ENCODE measurements around the gene PSMB4. TPM values are rescaled to one million over a fixed set of nuclear protein-coding genes. Genes with fewer than 3 reads are reported as not detected.

The PSMB4 gene
- total RNA-seq, 2 experiments from 2014 or later = 316 to 324 TPM

GRCh38 chr1:151369302-151369610 lies 30.1 kb upstream of the PSMB4 start:
- H3K27ac ChIP-seq (ENCODE audit: low read depth in 1 of 2, low read length in 2 of 2) = no peak overlapping the region

GRCh38 chr1:151369621-151370048 lies 29.7 kb upstream of the PSMB4 start:
- Histone ChIP-seq H3K27me3 (ENCODE audit: control insufficient read depth in 1 of 2, insufficient read depth in 2 of 2, low read length in 2 of 2) (no peaks in the 10 kb centered on the region), H3K4me3 (ENCODE audit: low read length) (no peak overlapping the region), H3K27ac (ENCODE audit: low read depth in 1 of 2, low read length in 2 of 2) (no peak overlapping the region), H3K36me3 (ENCODE audit: insufficient read depth, low read length) (no peaks in the 10 kb centered on the region), H3K9me3 (ENCODE audit: control insufficient read depth in 1 of 2, insufficient read depth in 1 of 2, low read length in 2 of 2) (no peaks in the 10 kb centered on the region), H3K4me1 (ENCODE audit: insufficient read depth, low read length) (no peaks in the 10 kb centered on the region)
- CTCF ChIA-PET = no interaction called here
- no peaks in the 10 kb centered on the region for H3K36me3 Mint-ChIP-seq (ENCODE audit: low read depth)
- no peak overlapping the region for H3K27ac Mint-ChIP-seq
- POLR2A ChIA-PET = no interaction called here
- H3K9me3 Mint-ChIP-seq = no peaks in the 10 kb centered on the region
- TF ChIP-seq CTCF (IDR thresholded peaks at IDR 0.05) = no peak
- no peak for ATAC-seq (ENCODE audit: poor library complexity)
- intact Hi-C loops (cut with DNase I, micrococcal nuclease) = loop anchor here in 1 of 2 experiments (5.0 kb wide), 1 partner anchor 462 kb away; no protein-coding TSS in a partner anchor
- no peaks in the 10 kb centered on the region for H3K4me1 Mint-ChIP-seq (ENCODE audit: low read depth)
- no peak overlapping the region for H3K4me3 Mint-ChIP-seq
- no peak for DNase-seq
- no peaks in the 10 kb centered on the region for H3K27me3 Mint-ChIP-seq

More at GRCh38 chr1:151369302-151369610, 30.1 kb upstream of the PSMB4 start:
- ATAC-seq (ENCODE audit: poor library complexity) (no peak), DNase-seq (no peak)
- Histone ChIP-seq H3K4me1 (ENCODE audit: insufficient read depth, low read length) (no peaks in the 10 kb centered on the region), H3K36me3 (ENCODE audit: insufficient read depth, low read length) (no peaks in the 10 kb centered on the region), H3K4me3 (ENCODE audit: low read length) (no peak overlapping the region), H3K9me3 (ENCODE audit: control insufficient read depth in 1 of 2, insufficient read depth in 1 of 2, low read length in 2 of 2) (no peaks in the 10 kb centered on the region), H3K27me3 (ENCODE audit: control insufficient read depth in 1 of 2, insufficient read depth in 2 of 2, low read length in 2 of 2) (no peaks in the 10 kb centered on the region)
- CTCF ChIA-PET = no interaction called here
- H3K36me3 Mint-ChIP-seq (ENCODE audit: low read depth) = no peaks in the 10 kb centered on the region
- H3K27me3 Mint-ChIP-seq = no peaks in the 10 kb centered on the region
- no peaks in the 10 kb centered on the region for H3K9me3 Mint-ChIP-seq
- no peak for TF ChIP-seq CTCF (IDR thresholded peaks at IDR 0.05)
- no peak overlapping the region for H3K4me3 Mint-ChIP-seq
- H3K27ac Mint-ChIP-seq = no peak overlapping the region
- no peaks in the 10 kb centered on the region for H3K4me1 Mint-ChIP-seq (ENCODE audit: low read depth)
- POLR2A ChIA-PET = no interaction called here
- intact Hi-C loops (cut with DNase I, micrococcal nuclease) = no loop called here

- Mint-ChIP-seq H3K9me3 (no peaks in the 10 kb centered on the region), H3K4me3 (no peak overlapping the region), H3K4me1 (ENCODE audit: low read depth) (no peaks in the 10 kb centered on the region), H3K36me3 (ENCODE audit: low read depth) (no peaks in the 10 kb centered on the region), H3K27me3 (no peaks in the 10 kb centered on the region), H3K27ac (no peak overlapping the region)
- Histone ChIP-seq H3K9me3 (ENCODE audit: control insufficient read depth in 1 of 2, insufficient read depth in 1 of 2, low read length in 2 of 2) (no peaks in the 10 kb centered on the region), H3K4me1 (ENCODE audit: insufficient read depth, low read length) (no peaks in the 10 kb centered on the region), H3K36me3 (ENCODE audit: insufficient read depth, low read length) (no peaks in the 10 kb centered on the region), H3K4me3 (ENCODE audit: low read length) (no peak overlapping the region), H3K27ac (ENCODE audit: low read depth in 1 of 2, low read length in 2 of 2) (no peak overlapping the region), H3K27me3 (ENCODE audit: control insufficient read depth in 1 of 2, insufficient read depth in 2 of 2, low read length in 2 of 2) (no peaks in the 10 kb centered on the region)
- intact Hi-C loops (cut with DNase I, micrococcal nuclease) = loop anchor here in 1 of 2 experiments (5.0 kb wide), 1 partner anchor 463 kb away; no protein-coding TSS in a partner anchor
- POLR2A ChIA-PET = no interaction called here
- CTCF ChIA-PET = no interaction called here
- ATAC-seq (ENCODE audit: poor library complexity) = no peak
- DNase-seq = no peak
- no peak for TF ChIP-seq CTCF (IDR thresholded peaks at IDR 0.05)
These were observed 29.0 kb upstream of the PSMB4 start for GRCh38 chr1:151370211-151370911.

Measured in CD4-positive, alpha-beta T cell (primary cell).